GM21737 (cell line): Measurements from ENCODE around the gene TRMO.

Experiments
- ATAC-seq: cut with Tn5 transposase; IDR thresholded peaks from one replicate; pipeline ENCODE4 v1.9.1; 2021; ENCODE audit warnings: mild to moderate bottlenecking, moderate library complexity; ENCODE audit not compliant: unreplicated experiment

TRMO gene

DNA sequence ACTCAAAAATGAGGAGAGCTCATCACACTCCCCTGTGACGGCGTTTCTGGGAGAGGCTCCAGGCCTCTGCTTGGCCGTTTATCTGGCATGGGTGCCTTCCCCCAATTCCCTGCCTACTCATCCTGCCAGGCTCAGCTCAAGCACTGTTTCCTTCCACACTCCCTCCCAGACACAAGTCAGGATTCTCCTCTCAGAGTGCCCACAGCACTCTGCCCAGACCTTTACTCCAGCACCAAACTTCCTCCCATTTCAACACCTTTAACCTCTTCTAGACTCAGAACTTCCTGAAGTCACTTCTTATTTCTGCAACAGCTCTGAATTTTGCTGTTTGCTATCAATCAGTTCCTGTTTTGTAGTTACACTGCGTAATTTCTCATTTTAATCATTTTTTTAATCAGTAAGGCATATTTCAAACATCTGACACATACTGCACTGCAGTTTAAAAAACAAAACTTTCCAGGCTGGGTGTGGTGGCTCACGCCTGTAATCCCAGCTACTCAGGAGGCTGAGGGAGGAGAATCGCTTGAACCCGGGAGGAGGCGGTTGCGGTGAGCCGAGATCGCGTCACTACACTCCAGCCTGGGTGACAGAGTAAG is 16.0 kb downstream of the TRMO start:
- no peak for ATAC-seq

DNA sequence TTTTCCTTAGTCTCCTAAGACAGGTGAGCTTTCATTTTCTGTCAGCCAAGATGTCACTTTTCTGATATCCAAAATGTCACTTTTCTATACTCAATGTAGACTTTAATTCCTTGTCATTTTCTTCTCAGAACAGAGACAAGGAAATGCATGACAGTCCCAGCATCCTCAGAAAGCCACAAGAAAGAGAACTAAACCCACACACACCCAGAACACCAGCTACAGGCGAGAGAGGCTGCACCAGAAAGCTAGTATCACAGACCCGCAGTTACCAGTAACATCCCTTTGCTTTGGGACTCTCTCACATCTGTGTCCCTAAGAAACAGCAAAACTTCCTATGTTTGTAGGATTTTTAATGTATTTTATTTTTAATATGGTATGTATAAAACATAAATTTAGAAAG is 17.1 kb downstream of the TRMO start:
- no peak for ATAC-seq

DNA sequence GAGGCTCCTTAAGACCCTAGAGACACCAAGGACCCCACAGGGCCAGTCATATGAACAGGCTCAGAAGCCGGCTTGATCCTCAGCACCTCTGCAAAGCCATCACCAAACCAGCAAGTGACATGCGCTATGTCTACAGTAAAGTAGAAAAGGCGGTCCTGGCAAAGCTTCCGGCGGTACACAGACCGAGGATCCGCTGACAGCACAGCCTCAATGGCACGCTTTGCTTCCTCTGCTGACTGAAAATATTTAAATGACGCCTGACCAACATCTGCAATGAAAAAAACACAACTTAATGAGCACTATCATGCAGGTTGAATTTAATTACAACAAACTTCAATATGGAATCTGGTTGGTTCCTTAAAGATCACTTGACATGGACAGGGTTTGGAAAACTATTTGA is 17.6 kb downstream of the TRMO start:
- ATAC-seq, result no peak

- no peak for ATAC-seq
These were observed 19.1 kb downstream of the TRMO start for GRCh38 chr9:97903177-97903576.

- no peak for ATAC-seq
These were observed 21.3 kb downstream of the TRMO start for GRCh38 chr9:97900738-97901565.

- no peak for ATAC-seq
These were observed 22.1 kb downstream of the TRMO start for GRCh38 chr9:97900103-97900737.

GRCh38 chr9:97895695-97896332 is 26.5 kb downstream of the TRMO start:
- no peak for ATAC-seq

- ATAC-seq, result no peak
These were observed 27.1 kb downstream of the TRMO start for GRCh38 chr9:97895211-97895610.

DNA sequence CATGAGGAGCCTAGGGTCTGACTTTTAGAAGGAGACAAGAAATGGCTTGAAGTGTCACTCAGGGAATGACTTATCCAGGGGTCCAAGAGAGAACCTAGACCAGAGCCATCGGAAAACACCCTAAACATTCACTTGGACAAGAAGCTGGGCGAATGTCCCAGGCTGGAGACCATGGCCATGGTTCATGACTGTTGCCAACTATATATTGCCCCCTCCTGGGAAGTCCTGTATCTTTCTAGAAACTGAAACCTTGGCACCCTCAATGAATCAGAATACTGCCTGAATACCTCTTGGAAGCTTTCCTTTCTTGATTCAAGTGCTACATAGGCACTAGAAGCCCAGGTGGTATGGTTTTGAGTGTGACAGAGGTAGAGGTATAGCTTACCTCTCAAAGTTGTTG is 29.9 kb downstream of the TRMO start:
- no peak for ATAC-seq

- ATAC-seq, result no peak
These were observed 30.6 kb downstream of the TRMO start for GRCh38 chr9:97891736-97892135.

DNA sequence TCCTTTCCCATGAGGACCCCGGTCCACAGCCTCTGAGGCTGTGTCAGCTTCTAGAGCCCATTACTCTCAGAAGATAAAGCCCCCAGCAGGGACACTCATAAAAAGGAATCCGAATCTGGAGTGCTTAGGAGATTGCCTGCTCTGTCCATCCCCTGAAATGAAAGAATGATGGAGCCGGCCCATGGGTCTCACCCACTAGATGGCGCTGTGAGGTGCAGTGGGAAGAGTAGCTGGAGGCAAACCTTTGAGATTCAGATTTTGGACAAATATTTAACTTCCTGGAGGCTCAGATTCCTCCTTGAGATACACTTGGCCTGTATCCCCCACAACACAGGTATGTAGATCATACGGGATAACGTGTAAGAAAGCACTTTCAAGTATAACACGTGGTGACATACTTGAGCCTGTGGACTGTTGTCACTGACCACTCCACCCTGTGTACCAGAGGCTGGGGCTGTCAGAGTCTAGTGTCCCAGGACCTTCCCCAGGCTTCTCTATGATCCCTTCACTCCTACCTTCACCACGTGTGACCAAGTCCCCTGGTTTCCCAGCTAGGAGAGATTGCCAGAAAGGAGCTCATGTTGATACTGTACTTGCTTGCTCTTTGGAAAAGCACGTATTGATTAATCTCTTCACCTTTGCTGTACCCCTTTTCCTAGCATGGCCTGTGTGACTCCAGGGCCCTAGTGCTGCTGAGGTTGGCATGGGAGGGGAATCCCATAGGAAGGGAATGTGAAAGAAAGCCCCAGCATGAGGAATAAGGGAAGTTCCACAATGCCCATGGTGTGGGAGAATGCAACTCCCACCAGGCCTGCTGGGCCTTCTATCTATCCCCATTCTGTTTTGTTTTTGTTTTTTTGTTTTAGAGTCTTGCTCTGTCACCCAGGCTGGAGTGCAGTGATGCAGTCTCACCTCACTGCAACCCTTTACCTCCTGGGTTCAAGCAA is 32.1 kb downstream of the TRMO start:
- ATAC-seq, result no peak

- no peak for ATAC-seq
These were observed 42.0 kb downstream of the TRMO start for GRCh38 chr9:97880336-97880735.

DNA sequence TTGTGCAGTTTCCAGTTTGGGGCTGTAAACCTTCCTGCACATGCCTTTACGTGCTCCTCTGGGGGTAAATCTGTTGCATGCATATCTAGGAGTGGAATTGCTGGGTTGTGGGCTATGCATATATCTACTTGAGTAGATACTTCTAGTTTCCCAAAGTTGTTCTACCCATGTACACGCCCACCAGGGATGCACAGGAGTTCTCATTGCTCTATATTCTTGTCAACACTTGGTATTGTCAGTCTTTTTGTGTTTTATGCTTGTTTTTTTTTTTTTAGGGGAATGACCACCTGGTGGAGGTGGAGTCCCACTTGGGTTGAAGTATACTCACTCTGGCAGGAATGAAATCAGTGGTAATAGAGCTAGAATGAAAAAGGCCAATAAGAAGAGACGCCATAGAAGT is 46.2 kb downstream of the TRMO start:
- ATAC-seq, result no peak

DNA sequence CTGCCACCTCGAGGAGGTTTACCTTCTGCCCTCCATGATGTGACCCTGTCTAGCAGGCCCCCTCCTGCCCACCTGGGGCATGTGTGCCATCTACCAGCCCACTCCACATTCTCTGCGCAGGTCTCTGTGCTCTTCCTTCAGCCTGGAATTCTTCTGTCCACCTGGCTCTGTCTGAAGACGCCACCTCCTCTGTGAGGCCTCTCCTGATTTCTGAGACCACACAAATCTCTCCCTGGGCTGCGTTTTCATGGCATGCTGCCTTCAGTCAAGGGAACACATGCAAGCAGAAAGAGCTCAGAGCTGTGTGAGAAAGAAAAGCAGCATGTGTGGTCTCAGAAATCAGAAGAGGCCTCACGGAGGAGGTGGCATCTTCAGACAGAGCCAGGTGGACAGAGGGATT is 47.2 kb downstream of the TRMO start:
- no peak for ATAC-seq

DNA sequence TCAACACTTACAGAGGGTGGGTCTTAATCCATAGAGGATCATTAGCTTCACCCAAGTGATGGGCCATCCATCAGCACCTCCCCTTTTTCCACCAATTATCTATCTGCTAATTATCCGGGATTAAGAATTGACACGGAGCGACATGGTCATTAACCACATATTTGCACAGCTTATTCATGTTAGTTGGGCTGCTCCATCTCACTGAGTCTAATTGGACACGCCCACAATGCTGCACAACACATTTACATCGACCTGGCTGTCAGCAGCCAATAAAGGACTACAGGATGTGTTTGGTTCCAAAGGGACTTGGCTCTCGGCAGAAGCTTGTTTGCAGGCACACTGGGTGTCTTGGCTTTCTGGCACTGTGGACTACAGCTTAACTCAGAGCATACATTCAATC is 47.7 kb downstream of the TRMO start:
- no peak for ATAC-seq

DNA sequence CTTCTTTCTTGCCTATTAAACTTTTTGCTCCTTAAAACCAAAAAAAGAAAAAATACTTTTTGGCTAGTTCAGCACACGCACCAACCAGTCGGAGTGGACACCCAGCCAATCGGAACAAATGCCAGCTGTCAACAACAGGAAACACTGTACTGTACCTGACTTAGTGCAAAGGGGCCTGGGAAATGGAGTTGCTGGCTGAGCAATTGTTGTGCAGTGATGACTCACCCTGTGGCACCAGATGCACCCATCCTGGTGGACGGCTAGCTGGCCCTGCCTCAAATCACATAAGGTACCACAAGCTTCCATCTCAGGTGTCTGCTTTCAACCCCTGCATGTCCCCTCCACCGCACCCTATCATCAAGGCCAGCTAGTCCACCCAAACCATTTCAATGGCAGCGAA is 48.4 kb downstream of the TRMO start:
- no peak for ATAC-seq

- no peak for ATAC-seq
These were observed 48.9 kb downstream of the TRMO start for GRCh38 chr9:97873425-97873824.

DNA sequence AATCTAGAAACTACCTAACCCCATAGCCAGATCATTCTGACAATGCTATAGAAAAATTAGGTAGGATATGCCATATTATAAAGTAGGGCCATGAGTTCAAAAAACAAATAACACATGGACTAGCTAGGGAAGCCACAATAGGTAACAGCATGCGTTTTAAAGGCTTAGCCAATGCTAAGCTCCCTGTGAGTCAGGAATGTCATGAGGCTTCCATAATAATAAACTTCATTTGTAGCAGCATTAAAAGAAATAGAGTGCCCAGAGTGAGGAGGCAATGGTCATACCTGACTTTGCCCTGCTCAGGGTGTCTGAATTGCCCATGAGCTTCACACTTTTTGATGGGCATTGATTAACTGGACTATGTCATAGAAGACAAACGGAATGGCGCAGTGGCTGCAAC is 53.4 kb downstream of the TRMO start:
- no peak for ATAC-seq

- no peak for ATAC-seq
These were observed 55.5 kb downstream of the TRMO start for GRCh38 chr9:97866848-97867247.

DNA sequence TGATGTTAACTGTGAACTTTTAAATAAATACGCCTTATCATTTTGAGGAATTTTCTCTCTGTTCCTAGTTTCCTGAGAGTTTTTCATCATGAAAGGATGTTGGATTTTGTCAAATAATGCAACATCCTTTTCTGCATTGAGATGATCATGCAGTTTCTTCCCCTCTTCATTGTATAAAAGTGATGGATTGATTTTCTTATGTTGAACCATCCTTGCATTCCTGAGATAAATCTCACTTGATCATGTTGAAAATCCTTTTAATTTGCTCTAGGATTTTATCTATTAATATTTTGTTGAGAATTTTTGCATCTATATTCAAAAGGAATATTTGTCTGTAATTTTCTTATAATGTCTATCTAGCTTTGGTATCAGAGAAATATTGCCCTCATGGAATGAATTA is 56.0 kb downstream of the TRMO start:
- no peak for ATAC-seq

DNA sequence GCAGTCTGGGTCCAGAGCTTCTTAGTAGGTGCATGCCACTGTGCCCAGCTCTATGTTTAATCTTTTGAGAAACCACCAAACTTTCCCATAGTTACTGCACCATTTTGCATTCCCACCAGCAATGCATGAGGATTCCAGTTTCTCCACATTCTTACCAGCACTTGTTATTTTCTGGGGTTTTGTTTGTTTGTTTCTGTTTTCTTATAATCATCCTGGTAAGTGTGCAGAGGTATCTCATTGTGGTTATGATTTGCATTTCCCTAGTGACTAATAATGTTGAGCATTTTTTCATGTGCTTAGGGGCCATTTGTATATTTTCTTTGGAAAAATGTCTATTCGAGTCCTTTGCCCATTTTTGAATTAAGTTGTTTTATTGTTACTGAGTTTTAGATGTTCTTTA is 57.9 kb downstream of the TRMO start:
- ATAC-seq, result no peak
